K562 (cell line): Measurements from ENCODE around the gene LCLAT1. TPM values are rescaled to one million over a fixed set of nuclear protein-coding genes. Genes with fewer than 3 reads are reported as not detected.

ENCODE experiments used
- ATAC-seq: fragments of 200-7000 bp; cut with Tn5 transposase; 3 replicates; pipeline ENCODE4 v1.9.1; 2020; ENCODE audit warnings: moderate library complexity
- BruUV-seq: library from RNA; stranded (reverse); fragments of 400-500 nt; replicated peaks from 2 replicates; lab custom pipeline; 2021; lab: Mats Ljungman, UMichigan
- CTCF ChIA-PET: fragments of 300-600 bp; formaldehyde crosslinking; extraction: SDS; loops from one replicate; lab custom pipeline; 2021; ENCODE audit warnings: low intra/inter-chr PET ratio; lab: Yijun Ruan, JAX
- POLR2A ChIA-PET: fragments of 300-600, 350-650 bp; sonication (Branson Sonifier 250); formaldehyde crosslinking; extraction: SDS; loops from one replicate; lab custom pipeline; 2021; ENCODE audit warnings: antibody characterized with exemption, inconsistent platforms; lab: Yijun Ruan, JAX
- DNase-seq, 4 experiments: peaks; one replicate each; pipeline versions ENCODE4 v3.0.0 to v3.0.0-alpha.2; 2011 to 2018; ENCODE audit warnings: low spot score in 3 of 4, mixed read lengths in 3 of 4; ENCODE audit errors: extremely low read depth in 1 of 4
- FAIRE-seq: peaks from 2 replicates; lab custom pipeline; 2011; peaks lifted over from hg19 to GRCh38; lab: Jason Lieb, UNC
- H2AFZ ChIP-seq: 2 replicates; pipeline ENCODE4 v1.6.0; 2011; ENCODE audit warnings: low read depth, low read length, control low read depth, inconsistent platforms
- H3K27ac ChIP-seq: fragments of 200-600 bp; 3 replicates; pipeline ENCODE4 v1.8.0; 2011; ENCODE audit warnings: low read depth, mild to moderate bottlenecking, control low read depth, inconsistent platforms, low read length, moderate library complexity, mixed read lengths; ENCODE audit errors: extremely low read depth
- H3K27me3 ChIP-seq, 2 experiments: fragments of 300-600 bp in 1 of 2; 2 replicates in 1 of 2; 3 replicates in 1 of 2; pipeline versions ENCODE4 v1.6.0 to v1.8.0; 2011; ENCODE audit warnings: inconsistent platforms in 2 of 2, low read length in 2 of 2, mild to moderate bottlenecking in 1 of 2, mixed read lengths in 1 of 2, moderate library complexity in 1 of 2; ENCODE audit not compliant: control insufficient read depth in 2 of 2, insufficient read depth in 2 of 2
- H3K36me3 ChIP-seq: fragments of 300-600 bp; 3 replicates; pipeline ENCODE4 v1.8.0; 2011; ENCODE audit warnings: mild to moderate bottlenecking, low read length, inconsistent platforms; ENCODE audit not compliant: control insufficient read depth, insufficient read depth
- H3K4me1 ChIP-seq, 2 experiments: fragments of 200-600 bp in 1 of 2; replicated peaks in 1 of 2; 2 replicates in 1 of 2; 3 replicates in 1 of 2; pipeline versions ENCODE4 v1.5.1 to v1.8.0; 2011; ENCODE audit warnings: inconsistent platforms in 2 of 2, low read length in 2 of 2, mild to moderate bottlenecking in 1 of 2, mixed read lengths in 1 of 2, moderate library complexity in 1 of 2; ENCODE audit not compliant: control insufficient read depth in 2 of 2, insufficient read depth in 2 of 2
- H3K4me2 ChIP-seq: 2 replicates; pipeline ENCODE4 v1.6.1; 2011; ENCODE audit warnings: low read length, control low read depth, inconsistent platforms, mixed read lengths; ENCODE audit not compliant: insufficient read depth
- H3K4me3 ChIP-seq: fragments of 200-600 bp; sonication (generic), shearing (Covaris generic); 2 replicates; pipeline ENCODE4 v1.5.1; 2016; ENCODE audit warnings: control low read depth, inconsistent platforms
- H3K79me2 ChIP-seq: fragments of 200-600 bp; 3 replicates; pipeline ENCODE4 v1.8.0; 2011; ENCODE audit warnings: low read length, inconsistent platforms; ENCODE audit not compliant: control insufficient read depth, insufficient read depth
- H3K9ac ChIP-seq, 2 experiments: 2 replicates each; pipeline versions ENCODE4 v1.6.0 to v1.6.1; 2011; ENCODE audit warnings: low read depth in 2 of 2, low read length in 2 of 2, control low read depth in 1 of 2, inconsistent platforms in 1 of 2, mild to moderate bottlenecking in 1 of 2, mixed read lengths in 1 of 2; ENCODE audit not compliant: insufficient read depth in 1 of 2
- H3K9me1 ChIP-seq: one replicate; pipeline ENCODE4 v1.6.0; 2011; ENCODE audit warnings: inconsistent platforms, mild to moderate bottlenecking, low read length, moderate library complexity; ENCODE audit not compliant: control insufficient read depth, insufficient read depth
- H3K9me3 ChIP-seq: replicated peaks from 2 replicates; pipeline ENCODE4 v1.5.1; 2011; ENCODE audit warnings: low read depth, low read length, inconsistent platforms; ENCODE audit not compliant: control insufficient read depth, insufficient read depth
- H4K20me1 ChIP-seq: replicated peaks from 2 replicates; pipeline ENCODE4 v1.6.1; 2011; ENCODE audit warnings: low read length, inconsistent platforms, mixed read lengths; ENCODE audit not compliant: control insufficient read depth, insufficient read depth
- GABPB1 ChIP-seq: sonication (generic); formaldehyde crosslinking; IDR thresholded peaks from 2 replicates; pipeline ENCODE4 v1.8.0; 2022; ENCODE audit warnings: mild to moderate bottlenecking, missing genetic modification reagents
- POLR2B ChIP-seq: fragments of 450-650 bp; IDR thresholded peaks from 2 replicates; pipeline ENCODE4 v1.6.1; 2018; ENCODE audit warnings: low read depth; ENCODE audit not compliant: partially characterized antibody
- ZNF143 ChIP-seq: sonication (generic); formaldehyde crosslinking; IDR thresholded peaks from 2 replicates; pipeline ENCODE4 v1.9.0; 2022; ENCODE audit warnings: mild to moderate bottlenecking, missing genetic modification reagents
- ZNF318 ChIP-seq, 2 experiments: fragments of 450-650 bp; IDR thresholded peaks; 2 replicates each; pipeline ENCODE4 v1.6.1; 2016; ENCODE audit warnings: mild to moderate bottlenecking in 2 of 2, borderline replicate concordance in 1 of 2, low read depth in 1 of 2, moderate library complexity in 1 of 2
- WGBS: fragments of 100-300 bp; shearing (Covaris generic); methylation state at CpG from one replicate; pipeline ENCODE4 v1.1.6; 2016; ENCODE audit warnings: low coverage, mixed read lengths; ENCODE audit not compliant: insufficient coverage; ENCODE audit errors: missing lambda C conversion rate; 5-methylcytosine and 5-hydroxymethylcytosine counted together
- in situ Hi-C: fragments of 300-500 bp; cut with MboI; formaldehyde crosslinking; loops from 4 replicates; pipeline ENCODE4 v1.15.0; 2018; ENCODE audit warnings: inconsistent platforms, mixed read lengths
- intact Hi-C: fragments of 100-400 bp; cut with micrococcal nuclease; formaldehyde crosslinking; loops from 2 replicates; pipeline ENCODE4 v1.14.2; 2022
- polyA plus RNA-seq, 8 experiments: library from polyadenylated mRNA; depleted of rRNA in 4 of 8; stranded (reverse) in 5 of 8; unstranded in 3 of 8; fragments of >200 nt; fragmentation: Nextera tagmentation in 2 of 8; fragmentation: Illumina TruSeq in 1 of 8; extraction: Ambion mirVana in 2 of 8; extraction: Trizol in 1 of 8; gene quantifications; 2 replicates each; pipeline versions ENCODE4 v1.2.1 to v1.2.3, GENCODE V29; 2011 to 2014; ENCODE audit warnings: inconsistent platforms in 1 of 8, missing spikeins in 1 of 8
- total RNA-seq, 7 experiments: library from RNA; depleted of rRNA in 6 of 7; stranded (reverse); fragments of >200 nt in 6 of 7; fragmentation: Illumina TruSeq in 2 of 7; extraction: Trizol in 2 of 7; gene quantifications; 2 replicates each; pipeline versions ENCODE4 v1.2.1 to v1.2.3, GENCODE V29; 2011 to 2021; ENCODE audit warnings: low replicate concordance in 1 of 7
- TF ChIP-seq, protein P1 (sequence below): IDR thresholded peaks from 2 replicates; pipeline ENCODE4 v1.6.1; 2011; ENCODE audit not compliant: insufficient read length; ENCODE audit errors: extremely low read depth
- TF ChIP-seq, protein P2 (sequence below), 2 experiments: fragments of 150-350 bp in 1 of 2; IDR thresholded peaks; 2 replicates each; pipeline ENCODE4 v1.6.1; 2012 to 2016; ENCODE audit warnings: low read depth in 2 of 2, low read length in 2 of 2, mild to moderate bottlenecking in 1 of 2, moderate library complexity in 1 of 2

The LCLAT1 gene
- total and polyA plus RNA-seq, 9 of the 15 experiments (the other 6 are each of a cell fraction or from before 2014, with no cell fraction given): 8.9 to 63.3 (median 25.4) TPM

GRCh38 chr2:30661173-30662107 is 214.4 kb downstream of the LCLAT1 start:
- peak; percentile 84 for ATAC-seq
- TF ChIP-seq GABPB1: peak; percentile 45; the same call in 1 of the 2 replicates
- peak; percentile 68 for TF ChIP-seq ZNF143
- TF ChIP-seq ZNF318 (IDR thresholded peaks at IDR 0.05; ENCODE audit: borderline replicate concordance in 1 of 2, low read depth in 1 of 2): peak in 1 of 2 experiments; percentile 63; a peak in 1 of 4 replicates
- TF ChIP-seq, protein P1, sequence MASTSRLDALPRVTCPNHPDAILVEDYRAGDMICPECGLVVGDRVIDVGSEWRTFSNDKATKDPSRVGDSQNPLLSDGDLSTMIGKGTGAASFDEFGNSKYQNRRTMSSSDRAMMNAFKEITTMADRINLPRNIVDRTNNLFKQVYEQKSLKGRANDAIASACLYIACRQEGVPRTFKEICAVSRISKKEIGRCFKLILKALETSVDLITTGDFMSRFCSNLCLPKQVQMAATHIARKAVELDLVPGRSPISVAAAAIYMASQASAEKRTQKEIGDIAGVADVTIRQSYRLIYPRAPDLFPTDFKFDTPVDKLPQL: peak; percentile 98
- TF ChIP-seq, protein P2, sequence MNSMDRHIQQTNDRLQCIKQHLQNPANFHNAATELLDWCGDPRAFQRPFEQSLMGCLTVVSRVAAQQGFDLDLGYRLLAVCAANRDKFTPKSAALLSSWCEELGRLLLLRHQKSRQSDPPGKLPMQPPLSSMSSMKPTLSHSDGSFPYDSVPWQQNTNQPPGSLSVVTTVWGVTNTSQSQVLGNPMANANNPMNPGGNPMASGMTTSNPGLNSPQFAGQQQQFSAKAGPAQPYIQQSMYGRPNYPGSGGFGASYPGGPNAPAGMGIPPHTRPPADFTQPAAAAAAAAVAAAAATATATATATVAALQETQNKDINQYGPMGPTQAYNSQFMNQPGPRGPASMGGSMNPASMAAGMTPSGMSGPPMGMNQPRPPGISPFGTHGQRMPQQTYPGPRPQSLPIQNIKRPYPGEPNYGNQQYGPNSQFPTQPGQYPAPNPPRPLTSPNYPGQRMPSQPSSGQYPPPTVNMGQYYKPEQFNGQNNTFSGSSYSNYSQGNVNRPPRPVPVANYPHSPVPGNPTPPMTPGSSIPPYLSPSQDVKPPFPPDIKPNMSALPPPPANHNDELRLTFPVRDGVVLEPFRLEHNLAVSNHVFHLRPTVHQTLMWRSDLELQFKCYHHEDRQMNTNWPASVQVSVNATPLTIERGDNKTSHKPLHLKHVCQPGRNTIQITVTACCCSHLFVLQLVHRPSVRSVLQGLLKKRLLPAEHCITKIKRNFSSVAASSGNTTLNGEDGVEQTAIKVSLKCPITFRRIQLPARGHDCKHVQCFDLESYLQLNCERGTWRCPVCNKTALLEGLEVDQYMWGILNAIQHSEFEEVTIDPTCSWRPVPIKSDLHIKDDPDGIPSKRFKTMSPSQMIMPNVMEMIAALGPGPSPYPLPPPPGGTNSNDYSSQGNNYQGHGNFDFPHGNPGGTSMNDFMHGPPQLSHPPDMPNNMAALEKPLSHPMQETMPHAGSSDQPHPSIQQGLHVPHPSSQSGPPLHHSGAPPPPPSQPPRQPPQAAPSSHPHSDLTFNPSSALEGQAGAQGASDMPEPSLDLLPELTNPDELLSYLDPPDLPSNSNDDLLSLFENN (IDR thresholded peaks at IDR 0.05; ENCODE audit: low read depth in 2 of 2, low read length in 2 of 2): peak in 1 of 2 experiments; percentile 96; a peak in 2 of 4 replicates
- TF ChIP-seq POLR2B: peak; percentile 82

More at GRCh38 chr2:30661173-30662107, 214.4 kb downstream of the LCLAT1 start:
- ChIA-PET POLR2A (interaction anchor here (0.6 to 2.0 kb wide), 20 partner anchors 9 to 561 kb away, joined by 3 to 23 read pairs (median 4); partner anchors contain the start of gene YPEL5), CTCF (no interaction called here)
- Histone ChIP-seq H3K4me2 (no peak overlapping the region), H3K9me1 (no peaks in the 10 kb centered on the region), H3K9ac (0 out of 4 replicates have a peak overlapping the region, but pooled peaks of 1 of the 2 experiments have one; percentile 10), H2AFZ (no peak overlapping the region), H3K4me3 (no peak overlapping the region), H3K9me3 (no peaks in the 10 kb centered on the region), H3K27me3 (peaks cover 0 to 2% of the 10 kb centered on the region in 2 experiments; a peak in 1 of 5 replicates), H3K36me3 (no peaks in the 10 kb centered on the region), H3K27ac (peak overlapping the region; percentile 48; the same call in 1 of the 3 replicates), H3K4me1 (peaks cover 0 to 4% of the 10 kb centered on the region in 2 experiments; a peak in 2 of 5 replicates), H4K20me1 (no peaks in the 10 kb centered on the region), H3K79me2 (no peaks in the 10 kb centered on the region)
- peak; percentile 49 for FAIRE-seq
- peak; percentile 19 to 59 (median 30) for DNase-seq
- in situ Hi-C loops (no loop called here), intact Hi-C loops (no loop called here)
- BruUV-seq: TSS peak; percentile 100
- 9% methylated on average over 5 of the region's 5 CpGs for WGBS
